ENCODE measurements around the gene CRELD2. TPM values are rescaled to one million over a fixed set of nuclear protein-coding genes. Genes with fewer than 3 reads are reported as not detected.
A peak's percentile ranks its signal among the peaks of the same experiment; 100 is the strongest.

The CRELD2 gene
- total RNA-seq, 4 donors from 2014 or later = 44.8 to 80.4 (median 65.1) TPM

DNA sequence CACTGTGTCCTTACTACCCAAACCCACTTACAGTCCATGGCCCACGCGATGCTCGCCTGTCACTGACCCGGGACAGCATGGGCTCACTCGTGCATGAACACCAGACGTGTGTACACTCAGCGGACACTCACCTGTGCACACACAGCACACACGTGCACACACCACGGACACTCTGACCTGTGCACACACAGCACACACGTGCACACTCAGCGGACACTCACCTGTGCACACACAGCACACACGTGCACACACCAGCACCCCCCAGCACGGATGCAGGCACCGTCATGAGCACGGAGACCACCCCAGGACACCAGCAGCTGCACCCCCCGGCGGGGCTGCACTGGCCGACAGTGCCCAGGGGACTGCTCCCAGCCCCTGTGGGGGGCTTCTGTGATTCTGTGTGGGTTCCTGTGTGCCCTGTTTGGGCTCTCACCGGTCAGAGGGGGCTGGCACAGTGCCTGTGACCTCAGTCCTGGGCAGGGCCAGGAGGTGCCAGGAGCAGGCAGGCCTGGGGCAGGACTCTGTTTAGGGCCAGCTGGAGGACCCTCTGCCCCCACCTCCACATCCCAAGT, 20.2 kb downstream of the CRELD2 start:
- Histone ChIP-seq H3K9me3 (no peaks in the 10 kb centered on the region), H3K4me3 (no peak overlapping the region)

GRCh38 chr22:49941507-49942316, 23.3 kb downstream of the CRELD2 start:
- TF ChIP-seq EP300 (IDR thresholded peaks at IDR 0.05) (no peak), CTCF (IDR thresholded peaks at IDR 0.05) (no peak), POLR2A (IDR thresholded peaks at IDR 0.05) (no peak)
- DNase-seq (ENCODE audit: low spot score in 2 of 2) = no peak
- 93 to 95% methylated on average over 12 to 15 of the region's 17 CpGs for WGBS, 2 donors
- Histone ChIP-seq H3K9me3 (no peaks in the 10 kb centered on the region), H3K4me1 (peaks cover 0 to 29% (median 13%) of the 10 kb centered on the region in 4 donors), H3K36me3 (no peaks in the 10 kb centered on the region), H3K4me3 (no peak overlapping the region), H3K27me3 (no peaks in the 10 kb centered on the region), H3K27ac (no peak overlapping the region)

More for the DNA sequence above, 20.2 kb downstream of the CRELD2 start:
- Histone ChIP-seq H3K27ac (peak overlapping the region; percentile 91 to 98 (median 96)), H3K4me1 (peaks cover 0 to 54% (median 35%) of the 10 kb centered on the region in 4 donors), H3K36me3 (no peaks in the 10 kb centered on the region), H3K27me3 (no peaks in the 10 kb centered on the region)
- no peak for TF ChIP-seq EP300 (IDR thresholded peaks at IDR 0.05)
- TF ChIP-seq POLR2A (IDR thresholded peaks at IDR 0.05) = no peak
- TF ChIP-seq CTCF (IDR thresholded peaks at IDR 0.05) = no peak
- no peak for DNase-seq (ENCODE audit: low spot score in 2 of 2)
- WGBS, 2 donors = 79 to 87% methylated on average over 12 to 15 of the region's 19 CpGs

DNA sequence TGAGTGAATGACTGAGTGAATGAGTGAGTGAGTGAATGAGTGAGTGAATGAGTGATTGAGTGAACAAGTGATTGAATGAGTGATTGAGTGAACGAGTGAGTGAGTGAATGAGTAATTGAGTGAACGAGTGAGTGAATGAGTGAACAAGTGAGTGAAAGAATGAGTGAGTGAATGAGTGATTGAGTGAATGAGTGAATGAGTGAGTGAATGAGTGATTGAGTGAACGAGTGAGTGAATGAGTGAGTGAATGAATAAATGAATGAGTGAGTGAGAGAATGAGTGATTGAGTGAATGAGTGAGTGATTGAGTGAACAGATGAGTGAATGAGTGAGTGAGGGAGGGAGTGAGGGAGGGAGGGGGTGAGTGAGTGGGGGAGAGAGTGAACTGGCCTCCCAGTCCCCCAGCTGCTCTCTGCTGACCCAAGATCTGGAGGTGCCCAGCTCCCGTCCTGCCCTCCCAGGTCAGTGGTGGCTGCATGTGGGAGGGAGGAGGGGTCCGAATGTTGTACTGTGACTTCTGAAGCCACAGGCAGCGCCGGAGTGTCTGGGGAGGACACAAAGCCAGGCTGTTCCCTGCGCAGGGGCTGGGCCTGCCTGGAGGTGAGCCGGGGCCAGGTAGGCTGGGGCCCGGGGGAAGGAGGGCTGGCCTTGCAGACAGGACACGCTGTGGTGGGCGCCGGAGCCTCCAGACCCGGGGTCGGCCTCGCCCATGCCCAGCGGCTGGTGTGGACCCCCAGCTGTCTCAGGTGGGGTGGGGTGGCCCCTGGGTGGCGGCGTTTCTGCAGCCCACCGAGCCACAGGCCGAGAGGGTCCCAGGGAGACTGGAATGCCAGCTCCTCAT, 24.4 kb downstream of the CRELD2 start:
- H3K4me3 ChIP-seq = no peak overlapping the region
- H3K36me3 ChIP-seq = no peaks in the 10 kb centered on the region
- no peaks in the 10 kb centered on the region for H3K9me3 ChIP-seq
- H3K27ac ChIP-seq = no peak overlapping the region
- TF ChIP-seq CTCF (IDR thresholded peaks at IDR 0.05) (no peak), POLR2A (IDR thresholded peaks at IDR 0.05) (no peak), EP300 (IDR thresholded peaks at IDR 0.05) (no peak)
- no peaks in the 10 kb centered on the region for H3K27me3 ChIP-seq
- H3K4me1 ChIP-seq = peaks cover 0 to 24% (median 2%) of the 10 kb centered on the region in 4 donors
- no peak for DNase-seq (ENCODE audit: low spot score in 2 of 2)
- 79 to 83% methylated on average over 11 to 20 of the region's 21 CpGs for WGBS, 2 donors

GRCh38 chr22:49943405-49943765, 25.0 kb downstream of the CRELD2 start:
- WGBS, 2 donors = 86 to 87% methylated on average over 3 to 8 of the region's 11 CpGs
- no peaks in the 10 kb centered on the region for H3K9me3 ChIP-seq
- no peak for TF ChIP-seq POLR2A (IDR thresholded peaks at IDR 0.05)
- TF ChIP-seq CTCF (IDR thresholded peaks at IDR 0.05) = no peak
- TF ChIP-seq EP300 (IDR thresholded peaks at IDR 0.05) = no peak
- no peak for DNase-seq (ENCODE audit: low spot score in 2 of 2)
- no peak overlapping the region for H3K27ac ChIP-seq
- H3K36me3 ChIP-seq = no peaks in the 10 kb centered on the region
- H3K27me3 ChIP-seq = no peaks in the 10 kb centered on the region
- H3K4me3 ChIP-seq = no peak overlapping the region
- peaks cover 0 to 24% (median 0%) of the 10 kb centered on the region in 4 donors for H3K4me1 ChIP-seq

Data from tibial nerve (tissue), 4 donors.